Activated T-cell treated with anti-CD3 and anti-CD28 coated beads, Interleukin-2, amount 50 U/mL, for 4 hours (primary cell): ENCODE results near the gene TMED9. TPM values are rescaled to one million over a fixed set of nuclear protein-coding genes. Genes with fewer than 3 reads are reported as not detected.
A peak's percentile ranks its signal among the peaks of the same experiment; 100 is the strongest.
"Not testable (repeated sequence)": the region's sequence is repeated elsewhere in the genome, so short reads cannot be mapped to it uniquely, and the experiment has no call there.

Experiments used
- ATAC-seq, 2 donors: fragments of 200-7000 bp; cut with Tn5 transposase; one replicate each; pipeline ENCODE4 v1.10.0; 2021
- DNase-seq: peaks from one replicate; pipeline ENCODE4 v3.0.0-alpha.2; 2020
- H3K27me3 Mint-ChIP-seq: one replicate; pipeline ENCODE4 v1.8.0; 2021; ENCODE audit warnings: low read depth, mixed read lengths
- H3K36me3 Mint-ChIP-seq: one replicate; pipeline ENCODE4 v1.8.0; 2022; ENCODE audit warnings: mixed read lengths; ENCODE audit not compliant: insufficient read depth
- H3K4me1 Mint-ChIP-seq: one replicate; pipeline ENCODE4 v1.8.0; 2021; ENCODE audit warnings: low read depth, mixed read lengths
- H3K4me3 Mint-ChIP-seq: one replicate; pipeline ENCODE4 v1.8.0; 2021; ENCODE audit warnings: mild to moderate bottlenecking, moderate library complexity, mixed read lengths
- H3K9me3 Mint-ChIP-seq: one replicate; pipeline ENCODE4 v1.8.0; 2021; ENCODE audit warnings: mixed read lengths
- total RNA-seq, 3 donors: library from RNA; stranded (reverse); gene quantifications; one replicate each; pipeline ENCODE4 v1.2.1, GENCODE V29; 2021

Gene TMED9
- total RNA-seq, 3 donors from 2014 or later, result 178 to 208 (median 199) TPM

DNA sequence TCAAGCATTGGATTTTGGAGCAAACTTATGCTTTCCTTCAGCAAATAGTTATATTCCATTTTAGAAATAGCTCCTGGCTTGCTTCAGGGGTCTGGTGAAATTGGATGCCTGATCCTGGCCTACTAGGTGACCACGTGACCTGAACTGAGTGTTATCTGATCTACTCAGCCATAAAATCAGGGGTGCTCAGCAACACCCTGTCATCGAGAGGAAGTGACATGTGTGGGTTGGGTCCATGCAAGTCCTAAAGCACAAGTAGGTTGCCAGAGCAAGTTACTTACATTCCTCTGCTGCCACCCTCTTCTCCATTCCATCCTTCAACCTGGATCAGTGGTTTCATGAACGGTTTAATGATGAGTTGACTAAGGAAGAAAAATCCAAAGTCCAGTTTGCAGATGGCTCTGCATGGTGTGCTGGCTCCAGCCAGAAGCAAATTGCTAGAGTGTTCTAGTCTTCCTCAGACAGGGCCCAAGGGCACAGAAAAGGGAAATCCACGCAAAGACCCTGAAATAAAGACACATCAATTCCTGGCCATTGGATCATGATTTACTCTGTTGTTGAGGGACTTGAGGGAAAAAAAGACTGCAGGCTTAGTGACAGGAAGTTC is 34.9 kb upstream of the TMED9 start:
- peaks cover 5% of the 10 kb centered on the region for H3K36me3 Mint-ChIP-seq
- peaks cover 26% of the 10 kb centered on the region for H3K4me1 Mint-ChIP-seq
- ATAC-seq, result no peak
- H3K4me3 Mint-ChIP-seq, result no peak overlapping the region
- DNase-seq, result no peak
- H3K9me3 Mint-ChIP-seq, result no peaks in the 10 kb centered on the region
- H3K27me3 Mint-ChIP-seq, result no peaks in the 10 kb centered on the region

DNA sequence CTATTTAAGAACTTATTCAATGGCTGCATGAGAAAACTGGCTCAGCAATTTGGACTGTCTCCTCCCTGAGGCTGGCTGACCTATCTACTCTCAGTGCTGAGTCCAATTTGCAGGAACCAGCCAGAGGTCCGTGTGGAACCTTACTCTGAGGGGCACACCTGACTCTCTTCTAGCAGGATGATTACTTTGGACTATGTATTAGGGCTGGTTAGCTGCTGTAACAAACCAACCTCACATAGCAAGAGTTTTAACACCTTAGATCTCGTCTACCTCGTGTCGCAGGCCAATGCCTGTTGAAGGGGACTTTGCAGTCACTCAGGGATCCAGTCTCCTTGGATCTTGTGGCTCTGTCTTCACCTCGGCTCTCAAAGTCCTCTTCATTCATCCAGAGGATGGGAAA is 34.2 kb upstream of the TMED9 start:
- no peaks in the 10 kb centered on the region for H3K9me3 Mint-ChIP-seq
- no peak for DNase-seq
- ATAC-seq, result no peak
- H3K27me3 Mint-ChIP-seq, result no peaks in the 10 kb centered on the region
- no peak overlapping the region for H3K4me3 Mint-ChIP-seq
- peaks cover 19% of the 10 kb centered on the region for H3K4me1 Mint-ChIP-seq
- peaks cover 1% of the 10 kb centered on the region for H3K36me3 Mint-ChIP-seq

DNA sequence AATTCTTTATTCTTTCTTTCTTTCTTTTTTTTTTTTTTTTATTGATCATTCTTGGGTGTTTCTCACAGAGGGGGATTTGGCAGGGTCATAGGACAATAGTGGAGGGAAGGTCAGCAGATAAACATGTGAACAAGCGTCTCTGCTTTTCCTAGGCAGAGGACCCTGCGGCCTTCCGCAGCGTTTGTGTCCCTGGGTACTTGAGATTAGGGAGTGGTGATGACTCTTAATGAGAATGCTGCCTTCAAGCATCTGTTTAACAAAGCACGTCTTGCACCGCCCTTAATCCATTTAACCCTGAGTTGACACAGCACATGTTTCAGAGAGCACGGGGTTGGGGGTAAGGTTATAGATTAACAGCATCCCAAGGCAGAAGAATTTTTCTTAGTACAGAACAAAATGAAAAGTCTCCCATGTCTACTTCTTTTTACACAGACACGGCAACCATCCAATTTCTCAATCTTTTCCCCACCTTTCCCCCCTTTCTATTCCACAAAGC is 32.5 kb upstream of the TMED9 start:
- DNase-seq, H3K9me3 Mint-ChIP-seq, H3K27me3 Mint-ChIP-seq, ATAC-seq, H3K4me3 Mint-ChIP-seq, H3K36me3 Mint-ChIP-seq: not testable (repeated sequence)
- H3K4me1 Mint-ChIP-seq, result peaks cover 13% of the 10 kb centered on the region

DNA sequence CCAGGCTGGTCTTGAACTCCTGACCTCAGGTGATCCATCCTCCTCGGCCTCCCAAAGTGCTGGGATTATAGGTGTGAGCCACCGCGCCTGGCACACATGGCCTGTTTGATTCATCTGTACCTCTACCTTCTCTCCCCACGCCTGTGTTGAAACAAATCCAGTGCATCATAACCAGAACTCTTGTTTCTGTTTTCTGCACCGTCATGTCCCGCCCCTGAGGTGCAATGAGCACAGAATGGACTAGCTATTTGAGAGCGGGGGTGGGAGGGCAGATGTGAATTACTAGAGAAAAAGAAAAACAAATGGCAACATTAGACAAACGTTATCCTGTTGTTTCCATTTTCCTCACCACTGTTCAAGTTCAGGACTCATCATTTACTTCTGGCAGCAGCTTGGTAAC is 27.0 kb upstream of the TMED9 start:
- no peak for DNase-seq
- H3K36me3 Mint-ChIP-seq, result no peaks in the 10 kb centered on the region
- no peak overlapping the region for H3K4me3 Mint-ChIP-seq
- H3K4me1 Mint-ChIP-seq, result no peaks in the 10 kb centered on the region
- no peaks in the 10 kb centered on the region for H3K9me3 Mint-ChIP-seq
- H3K27me3 Mint-ChIP-seq, result peaks cover 3% of the 10 kb centered on the region
- ATAC-seq, result no peak

DNA sequence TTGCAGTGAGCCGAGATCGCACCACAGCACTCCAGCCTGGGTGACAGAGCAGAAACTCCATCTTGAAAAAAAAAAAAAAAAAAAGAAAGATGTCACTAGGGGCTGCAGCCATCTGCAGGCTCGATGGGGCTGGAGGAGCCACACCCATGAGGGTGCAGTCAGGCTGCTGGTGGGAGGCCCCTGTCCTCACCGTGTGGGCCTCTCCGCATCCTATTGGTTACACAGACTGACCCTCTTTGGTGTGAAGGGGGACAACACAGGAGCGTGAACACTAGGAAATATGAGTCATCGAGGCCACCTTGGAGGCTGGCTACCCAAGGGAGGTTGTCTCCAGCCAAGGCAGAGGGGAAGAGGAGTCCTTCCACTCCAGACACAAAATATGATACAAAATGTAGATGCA is 23.7 kb upstream of the TMED9 start:
- ATAC-seq, result no peak
- no peak for DNase-seq
- Mint-ChIP-seq H3K9me3 (no peaks in the 10 kb centered on the region), H3K4me3 (no peak overlapping the region), H3K36me3 (no peaks in the 10 kb centered on the region), H3K27me3 (peaks cover 3% of the 10 kb centered on the region), H3K4me1 (no peaks in the 10 kb centered on the region)

DNA sequence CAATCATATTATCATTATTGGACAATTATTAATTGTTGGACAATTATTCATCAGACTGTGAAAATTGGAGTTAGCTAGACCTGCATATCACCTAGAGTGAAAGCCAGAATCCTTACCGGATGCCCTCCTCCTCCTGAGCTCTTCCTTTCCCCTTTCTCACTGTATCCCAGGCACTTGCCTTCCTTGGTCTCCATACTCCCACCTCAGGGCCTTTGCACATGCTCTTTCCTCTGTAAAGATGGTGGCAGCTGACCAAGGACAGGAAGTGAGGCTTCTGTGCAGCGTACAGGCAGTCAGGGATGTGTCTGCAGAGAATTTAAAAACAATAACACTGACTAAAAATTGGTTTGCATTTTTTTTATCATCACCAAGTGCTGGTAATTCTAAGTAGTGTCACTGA is 22.1 kb upstream of the TMED9 start:
- no peaks in the 10 kb centered on the region for H3K9me3 Mint-ChIP-seq
- H3K27me3 Mint-ChIP-seq, result peaks cover 3% of the 10 kb centered on the region
- DNase-seq (no peak), ATAC-seq (no peak)
- H3K36me3 Mint-ChIP-seq, result no peaks in the 10 kb centered on the region
- no peaks in the 10 kb centered on the region for H3K4me1 Mint-ChIP-seq
- no peak overlapping the region for H3K4me3 Mint-ChIP-seq

DNA sequence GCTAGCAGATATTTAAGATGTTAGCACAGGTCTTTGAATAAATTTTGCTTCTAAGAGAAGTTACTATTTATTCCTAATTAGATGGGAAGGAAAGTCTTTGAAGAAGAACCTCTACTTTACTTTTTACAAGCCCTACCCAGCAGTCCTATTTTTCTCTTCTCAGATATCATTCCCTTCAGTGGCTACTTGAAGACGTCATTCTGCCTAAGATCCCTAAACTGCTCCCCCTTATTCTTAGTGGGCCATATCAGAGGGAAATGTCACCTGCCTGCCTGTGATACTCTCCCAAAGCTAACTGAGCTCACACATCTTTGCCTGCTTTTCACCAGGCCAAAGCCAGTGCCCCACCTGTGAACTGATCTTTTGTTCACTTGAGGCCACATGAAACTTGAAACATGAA is 16.5 kb upstream of the TMED9 start:
- no peaks in the 10 kb centered on the region for H3K4me1 Mint-ChIP-seq
- no peaks in the 10 kb centered on the region for H3K36me3 Mint-ChIP-seq
- H3K27me3 Mint-ChIP-seq, result peaks cover 3% of the 10 kb centered on the region
- H3K4me3 Mint-ChIP-seq, result no peak overlapping the region
- ATAC-seq (no peak), DNase-seq (no peak)
- H3K9me3 Mint-ChIP-seq, result no peaks in the 10 kb centered on the region

DNA sequence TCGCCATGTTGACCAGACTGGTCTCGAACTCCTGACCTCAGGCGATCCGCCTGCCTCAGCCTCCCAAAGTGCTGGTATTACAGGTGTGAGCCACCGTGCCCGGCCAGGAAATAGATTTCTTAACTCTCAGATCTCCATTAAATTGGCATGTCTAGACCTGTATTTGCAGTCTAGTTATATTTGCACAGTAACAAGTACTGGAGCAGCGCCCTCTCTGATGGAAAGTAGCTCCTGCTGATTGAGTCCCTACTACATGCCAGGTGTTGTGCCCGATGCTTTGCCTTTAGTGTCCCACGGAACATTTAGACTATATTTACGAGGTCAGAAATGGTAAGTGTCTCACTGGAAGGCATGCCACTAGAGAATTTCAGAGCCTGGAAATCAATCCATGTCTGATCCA is 15.8 kb upstream of the TMED9 start:
- DNase-seq, result no peak
- Mint-ChIP-seq H3K4me3 (no peak overlapping the region), H3K36me3 (no peaks in the 10 kb centered on the region), H3K27me3 (peaks cover 3% of the 10 kb centered on the region), H3K4me1 (no peaks in the 10 kb centered on the region), H3K9me3 (no peaks in the 10 kb centered on the region)
- no peak for ATAC-seq

DNA sequence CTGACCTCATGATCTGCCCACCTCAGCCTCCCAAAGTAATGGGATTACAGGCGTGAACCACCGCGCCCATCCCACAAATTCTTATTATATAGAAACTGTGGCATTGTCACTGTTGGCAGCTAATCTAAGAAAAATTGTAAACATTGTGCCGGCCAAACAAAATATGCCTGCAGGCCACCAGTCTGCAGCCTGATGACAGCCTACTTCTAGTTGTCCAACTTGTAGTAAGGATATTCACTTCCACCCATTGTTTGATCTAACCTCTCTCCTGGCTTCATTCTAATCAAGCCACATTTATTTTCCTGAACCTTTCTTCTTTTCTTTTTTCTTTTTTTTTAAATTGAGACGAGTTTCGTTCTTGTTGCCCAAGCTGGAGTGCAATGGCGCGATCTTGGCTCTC is 13.7 kb upstream of the TMED9 start:
- Mint-ChIP-seq H3K9me3 (no peaks in the 10 kb centered on the region), H3K4me3 (no peak overlapping the region), H3K27me3 (peaks cover 3% of the 10 kb centered on the region), H3K4me1 (no peaks in the 10 kb centered on the region), H3K36me3 (no peaks in the 10 kb centered on the region)
- DNase-seq, result no peak
- ATAC-seq, result no peak

DNA sequence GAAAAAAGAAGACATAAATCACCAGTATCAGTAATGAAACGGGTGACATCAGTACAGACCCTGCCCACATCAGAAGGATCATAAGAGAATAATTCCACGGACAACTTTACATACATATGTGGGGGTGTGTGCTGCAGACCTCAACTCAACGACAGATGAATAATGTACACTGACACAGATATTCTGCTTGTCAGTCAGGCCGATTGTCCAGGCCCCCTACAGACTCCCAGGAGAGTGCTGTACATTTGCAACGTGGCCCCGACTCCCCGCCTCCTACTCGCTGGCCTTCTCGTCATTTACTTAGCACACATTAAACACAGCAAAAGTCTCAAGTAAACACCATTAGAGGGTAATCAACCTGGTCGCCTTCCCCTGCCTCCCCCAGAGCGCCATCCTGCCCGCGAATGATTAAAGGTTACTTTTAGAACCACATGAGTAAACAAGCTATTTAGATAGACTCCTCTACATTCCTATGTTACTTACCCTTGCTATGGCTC is 3.5 kb upstream of the TMED9 start:
- H3K36me3 Mint-ChIP-seq, result peaks cover 5% of the 10 kb centered on the region
- ATAC-seq (peak in 1 of 2 donors; percentile 15), DNase-seq (no peak)
- peaks cover 10% of the 10 kb centered on the region for H3K4me1 Mint-ChIP-seq
- peaks cover 31% of the 10 kb centered on the region for H3K27me3 Mint-ChIP-seq
- no peaks in the 10 kb centered on the region for H3K9me3 Mint-ChIP-seq
- no peak overlapping the region for H3K4me3 Mint-ChIP-seq

DNA sequence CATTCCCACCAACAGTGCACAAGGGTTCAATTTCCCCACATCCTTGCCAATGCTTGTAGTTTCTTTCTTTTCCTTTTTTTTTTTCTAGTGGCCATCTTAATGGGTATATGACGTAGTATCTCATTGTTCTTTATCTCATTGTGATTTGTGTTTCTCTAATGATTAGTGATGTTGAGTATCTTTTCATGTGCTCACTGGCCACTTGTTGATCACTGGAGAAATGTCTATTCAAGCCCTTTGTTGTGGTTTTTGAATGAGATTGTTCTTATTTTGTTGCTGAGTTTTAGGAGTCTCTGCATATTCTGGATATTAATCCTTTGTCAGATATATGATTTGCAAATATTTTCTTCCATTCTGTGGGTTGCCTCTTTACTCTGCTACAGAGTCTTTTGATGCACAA is 1.6 kb upstream of the TMED9 start:
- no peaks in the 10 kb centered on the region for H3K9me3 Mint-ChIP-seq
- H3K27me3 Mint-ChIP-seq, result peaks cover 22% of the 10 kb centered on the region
- DNase-seq (no peak), ATAC-seq (no peak)
- peaks cover 18% of the 10 kb centered on the region for H3K36me3 Mint-ChIP-seq
- no peak overlapping the region for H3K4me3 Mint-ChIP-seq
- H3K4me1 Mint-ChIP-seq, result peaks cover 16% of the 10 kb centered on the region

DNA sequence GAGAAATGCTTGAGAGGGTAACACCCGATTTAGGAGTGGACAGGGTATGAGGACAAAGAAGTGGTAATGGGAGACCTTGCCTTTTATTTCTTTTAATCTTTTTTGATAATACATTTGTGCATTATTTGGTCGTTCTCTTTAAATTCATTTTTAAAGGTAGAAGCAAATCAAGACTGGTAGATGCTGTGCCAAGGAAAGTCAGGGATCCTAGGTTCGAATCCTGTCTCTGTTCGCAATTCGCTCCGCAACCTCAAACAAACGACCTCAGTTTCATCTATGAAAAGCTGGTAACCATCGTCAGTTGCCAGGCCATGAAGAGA is 353 bp upstream of the TMED9 start:
- DNase-seq (no peak), ATAC-seq (no peak)
- H3K4me1 Mint-ChIP-seq, result peaks cover 16% of the 10 kb centered on the region
- H3K4me3 Mint-ChIP-seq, result peak overlapping the region; percentile 100
- H3K27me3 Mint-ChIP-seq, result peaks cover 18% of the 10 kb centered on the region
- no peaks in the 10 kb centered on the region for H3K9me3 Mint-ChIP-seq
- H3K36me3 Mint-ChIP-seq, result peaks cover 24% of the 10 kb centered on the region

DNA sequence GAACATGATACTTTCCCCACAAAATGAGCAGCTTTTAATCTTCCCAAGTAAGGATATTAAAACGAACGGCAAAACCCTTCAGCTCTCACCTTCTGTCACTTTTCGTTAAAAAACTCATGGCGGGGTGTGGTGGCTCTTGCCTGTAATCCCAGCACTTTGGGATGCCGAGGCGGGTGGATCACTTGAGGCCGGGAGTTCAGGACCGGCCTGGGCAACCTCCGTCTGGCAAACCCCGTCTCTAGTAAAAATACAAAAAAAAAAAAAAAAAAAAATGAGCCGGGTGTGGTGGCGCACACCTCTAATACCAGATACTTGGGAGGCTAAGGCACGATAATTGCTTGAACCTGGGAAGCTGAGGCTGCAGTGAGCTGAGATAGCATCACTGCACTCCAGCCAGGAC is 902 bp downstream of the TMED9 start:
- DNase-seq, result no peak
- ATAC-seq, result no peak
- no peaks in the 10 kb centered on the region for H3K9me3 Mint-ChIP-seq
- H3K4me3 Mint-ChIP-seq, result peak overlapping the region; percentile 100
- peaks cover 19% of the 10 kb centered on the region for H3K4me1 Mint-ChIP-seq
- peaks cover 18% of the 10 kb centered on the region for H3K27me3 Mint-ChIP-seq
- H3K36me3 Mint-ChIP-seq, result peaks cover 28% of the 10 kb centered on the region

DNA sequence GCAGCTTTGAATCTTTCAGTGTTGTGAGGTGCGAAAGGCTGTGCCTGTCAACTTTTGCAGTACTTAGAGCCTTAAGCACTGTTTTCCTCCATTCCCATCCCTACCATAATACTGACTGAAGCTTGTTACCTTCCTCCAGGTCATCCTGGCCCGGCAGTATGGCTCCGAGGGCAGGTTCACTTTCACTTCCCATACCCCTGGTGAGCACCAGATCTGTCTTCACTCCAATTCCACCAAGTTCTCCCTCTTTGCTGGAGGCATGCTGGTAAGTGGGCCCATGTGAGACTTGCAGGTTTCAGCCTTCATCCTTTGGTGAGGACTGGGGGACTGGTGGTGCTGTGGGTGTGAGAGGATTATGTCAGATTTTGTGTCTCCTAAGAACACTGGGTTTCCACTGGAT is 1.5 kb downstream of the TMED9 start:
- no peak for DNase-seq
- H3K27me3 Mint-ChIP-seq, result peaks cover 16% of the 10 kb centered on the region
- H3K4me1 Mint-ChIP-seq, result peaks cover 22% of the 10 kb centered on the region

DNA sequence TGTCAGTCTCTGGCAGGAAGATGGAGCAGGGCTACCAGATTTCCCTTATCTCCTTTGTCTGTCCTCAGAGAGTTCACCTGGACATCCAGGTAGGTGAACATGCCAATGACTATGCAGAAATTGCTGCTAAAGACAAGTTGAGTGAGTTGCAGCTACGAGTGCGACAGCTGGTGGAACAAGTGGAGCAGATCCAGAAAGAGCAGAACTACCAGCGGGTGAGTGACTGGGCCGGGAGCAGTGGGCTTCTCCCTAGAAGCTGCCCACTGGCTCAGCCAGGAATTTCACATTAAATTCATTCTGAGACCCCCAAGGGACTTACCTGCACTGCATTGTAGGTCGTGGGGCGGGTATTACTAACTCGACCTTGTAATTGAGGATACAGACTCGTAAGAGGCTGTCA is 2.1 kb downstream of the TMED9 start:
- peaks cover 13% of the 10 kb centered on the region for H3K27me3 Mint-ChIP-seq
- ATAC-seq, result no peak
- DNase-seq, result no peak
- H3K4me3 Mint-ChIP-seq, result peak overlapping the region; percentile 24
- H3K4me1 Mint-ChIP-seq, result peaks cover 26% of the 10 kb centered on the region
- peaks cover 28% of the 10 kb centered on the region for H3K36me3 Mint-ChIP-seq
- no peaks in the 10 kb centered on the region for H3K9me3 Mint-ChIP-seq

More for the DNA sequence above, 1.5 kb downstream of the TMED9 start:
- Mint-ChIP-seq H3K9me3 (no peaks in the 10 kb centered on the region), H3K36me3 (peaks cover 28% of the 10 kb centered on the region), H3K4me3 (peak overlapping the region; percentile 100)
- ATAC-seq, result no peak
